ACC112 (cell line): Measurements from ENCODE around the gene AGBL3.

Source experiments
- H2AFZ ChIP-seq: fragments of 200-600 bp; sonication (generic); one replicate; pipeline ENCODE4 v1.6.0; 2017; ENCODE audit warnings: antibody characterized with exemption, low read length; ENCODE audit not compliant: unreplicated experiment
- H3K27ac ChIP-seq: fragments of 200-600 bp; sonication (generic); 2 replicates; pipeline ENCODE4 v1.5.1; 2014; ENCODE audit warnings: low read depth, mild to moderate bottlenecking, antibody characterized with exemption, low read length, moderate library complexity
- H3K27me3 ChIP-seq: fragments of 200-600 bp; sonication (generic); 2 replicates; pipeline ENCODE4 v1.6.1; 2014; ENCODE audit warnings: mild to moderate bottlenecking, antibody characterized with exemption, low read length, moderate library complexity, mixed read lengths; ENCODE audit not compliant: insufficient read depth
- H3K36me3 ChIP-seq: fragments of 200-600 bp; sonication (generic); 2 replicates; pipeline ENCODE4 v1.6.1; 2016; ENCODE audit warnings: mild to moderate bottlenecking, antibody characterized with exemption, low read length, moderate library complexity, mixed read lengths; ENCODE audit not compliant: insufficient read depth
- H3K4me1 ChIP-seq: fragments of 200-600 bp; sonication (generic); one replicate; pipeline ENCODE4 v1.6.1; 2016; ENCODE audit warnings: low read length, mixed read lengths; ENCODE audit not compliant: insufficient read depth, unreplicated experiment, control insufficient read depth
- H3K4me3 ChIP-seq: fragments of 200-600 bp; sonication (generic); 2 replicates; pipeline ENCODE4 v1.5.1; 2014; ENCODE audit warnings: mild to moderate bottlenecking, low read depth, low read length
- H3K79me2 ChIP-seq: fragments of 200-600 bp; sonication (generic); one replicate; pipeline ENCODE4 v1.6.0; 2016; ENCODE audit warnings: low read length; ENCODE audit not compliant: control insufficient read depth, unreplicated experiment, insufficient read depth

The AGBL3 gene

GRCh38 chr7:134986363-134987251 is at the start of gene AGBL3:
Gene AGBL3, plus strand, starts transcription at chr7:134986508. Its CDS starts 1,426 bp downstream, at chr7:134987934.
- peaks cover 9% of the 10 kb centered on the region for H3K79me2 ChIP-seq

GRCh38 chr7:134936893-134937510 is 49.3 kb upstream of the AGBL3 start:
- H3K4me3 ChIP-seq = no peak overlapping the region; the same call in 1 of the 2 replicates
- H3K4me1 ChIP-seq = peaks cover 64% of the 10 kb centered on the region
- H3K79me2 ChIP-seq = peaks cover 10% of the 10 kb centered on the region
- no peaks in the 10 kb centered on the region for H3K27me3 ChIP-seq
- H2AFZ ChIP-seq = no peak overlapping the region
- peaks cover 30% of the 10 kb centered on the region for H3K36me3 ChIP-seq
- peak overlapping the region; percentile 59 for H3K27ac ChIP-seq

More at GRCh38 chr7:134986363-134987251, at the start of gene AGBL3:
- H3K4me3 ChIP-seq = peak within 1 kb of the TSS; percentile 84
- H2AFZ ChIP-seq = peak within 1 kb of the TSS; percentile 90
- H3K36me3 ChIP-seq = peaks cover 3% of the 10 kb centered on the region; the same call in 1 of the 2 replicates
- H3K27ac ChIP-seq = peak within 1 kb of the TSS; percentile 54
- peaks cover 12% of the 10 kb centered on the region for H3K4me1 ChIP-seq
- H3K27me3 ChIP-seq = no peaks in the 10 kb centered on the region

GRCh38 chr7:134938141-134938540 is 48.2 kb upstream of the AGBL3 start:
- Histone ChIP-seq H3K27ac (no peak overlapping the region), H3K79me2 (peaks cover 9% of the 10 kb centered on the region), H3K4me1 (peaks cover 56% of the 10 kb centered on the region), H3K27me3 (no peaks in the 10 kb centered on the region), H3K36me3 (peaks cover 26% of the 10 kb centered on the region), H2AFZ (no peak overlapping the region), H3K4me3 (no peak overlapping the region)

- Histone ChIP-seq H2AFZ (no peak overlapping the region), H3K36me3 (peaks cover 22% of the 10 kb centered on the region), H3K4me3 (no peak overlapping the region), H3K79me2 (peaks cover 7% of the 10 kb centered on the region), H3K27ac (no peak overlapping the region), H3K27me3 (no peaks in the 10 kb centered on the region), H3K4me1 (peaks cover 46% of the 10 kb centered on the region)
Measured at GRCh38 chr7:134939136-134939535, 47.2 kb upstream of the AGBL3 start.

GRCh38 chr7:134940729-134941128 is 45.6 kb upstream of the AGBL3 start:
- Histone ChIP-seq H3K36me3 (peaks cover 19% of the 10 kb centered on the region), H2AFZ (no peak overlapping the region), H3K79me2 (no peaks in the 10 kb centered on the region), H3K4me1 (peaks cover 34% of the 10 kb centered on the region), H3K27me3 (no peaks in the 10 kb centered on the region), H3K4me3 (no peak overlapping the region), H3K27ac (peak overlapping the region; percentile 71)

GRCh38 chr7:134941185-134941900 is 45.0 kb upstream of the AGBL3 start:
- H3K79me2 ChIP-seq = no peaks in the 10 kb centered on the region
- H3K4me3 ChIP-seq = no peak overlapping the region
- H3K36me3 ChIP-seq = peaks cover 14% of the 10 kb centered on the region
- no peak overlapping the region for H2AFZ ChIP-seq
- H3K4me1 ChIP-seq = peaks cover 27% of the 10 kb centered on the region
- peak overlapping the region; percentile 71 for H3K27ac ChIP-seq
- no peaks in the 10 kb centered on the region for H3K27me3 ChIP-seq

- Histone ChIP-seq H3K27ac (peak overlapping the region; percentile 71), H3K4me1 (peaks cover 21% of the 10 kb centered on the region), H3K36me3 (peaks cover 10% of the 10 kb centered on the region), H3K27me3 (no peaks in the 10 kb centered on the region), H3K79me2 (no peaks in the 10 kb centered on the region), H2AFZ (no peak overlapping the region), H3K4me3 (no peak overlapping the region)
Measured at GRCh38 chr7:134941952-134942351, 44.4 kb upstream of the AGBL3 start.

GRCh38 chr7:134942690-134943466 is 43.4 kb upstream of the AGBL3 start:
- H3K79me2 ChIP-seq = no peaks in the 10 kb centered on the region
- no peak overlapping the region for H3K4me3 ChIP-seq
- no peak overlapping the region for H3K27ac ChIP-seq
- H2AFZ ChIP-seq = no peak overlapping the region
- H3K36me3 ChIP-seq = peaks cover 7% of the 10 kb centered on the region
- H3K27me3 ChIP-seq = no peaks in the 10 kb centered on the region
- peaks cover 18% of the 10 kb centered on the region for H3K4me1 ChIP-seq

GRCh38 chr7:134943785-134944400 is 42.4 kb upstream of the AGBL3 start:
- Histone ChIP-seq H3K4me3 (no peak overlapping the region), H2AFZ (no peak overlapping the region), H3K4me1 (peaks cover 24% of the 10 kb centered on the region), H3K79me2 (no peaks in the 10 kb centered on the region), H3K36me3 (peaks cover 6% of the 10 kb centered on the region; the same call in 1 of the 2 replicates), H3K27ac (no peak overlapping the region), H3K27me3 (no peaks in the 10 kb centered on the region)
